ENCODE data around the gene GRM8. TPM values are rescaled to one million over a fixed set of nuclear protein-coding genes. Genes with fewer than 3 reads are reported as not detected.

GRM8 gene
- total RNA-seq, 2 experiments from 2014 or later, result not detected

DNA sequence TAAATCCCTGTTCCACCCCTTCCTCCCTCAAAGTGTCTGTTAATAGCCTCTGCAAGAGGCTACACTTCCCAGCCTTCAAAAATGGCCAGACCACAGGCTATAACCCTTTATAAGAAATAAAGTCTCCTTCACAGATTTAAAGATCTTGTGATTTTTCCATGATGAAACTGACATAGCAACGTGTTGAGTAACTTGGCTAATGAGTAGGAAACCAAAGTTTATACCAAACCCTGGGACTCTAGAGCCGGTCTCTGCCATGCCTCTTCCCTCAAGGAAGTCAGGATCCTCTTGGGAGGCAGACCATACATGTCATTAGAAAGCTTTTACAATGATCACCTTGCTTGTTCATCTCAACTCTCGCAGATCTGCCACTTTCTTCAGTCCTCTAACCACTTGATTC is 44.4 kb downstream of the GRM8 start:
- H3K36me3 ChIP-seq (ENCODE audit: insufficient read depth, low read length), result no peaks in the 10 kb centered on the region
- H3K79me2 ChIP-seq (ENCODE audit: insufficient read depth, low read depth, low read length), result no peaks in the 10 kb centered on the region
- H3K4me1 ChIP-seq (ENCODE audit: insufficient read depth, low read length, poor library complexity, severe bottlenecking), result no peaks in the 10 kb centered on the region
- H2AFZ ChIP-seq (ENCODE audit: low read length), result no peak overlapping the region
- CTCF ChIA-PET (ENCODE audit: unreplicated experiment), result no interaction called here
- no peaks in the 10 kb centered on the region for H3K9me2 ChIP-seq (ENCODE audit: insufficient read depth, low read length)
- DNase-seq (ENCODE audit: low spot score), result no peak
- no TSS peak for BruUV-seq (replicated peaks)
- no peak overlapping the region for H3K4me3 ChIP-seq (ENCODE audit: low read depth, low read length, poor library complexity, severe bottlenecking)
- no peak overlapping the region for H3K27ac ChIP-seq (ENCODE audit: low read depth, low read length, poor library complexity, severe bottlenecking)
- POLR2A ChIA-PET, result no interaction called here
- H3K4me2 ChIP-seq (ENCODE audit: low read length), result no peak overlapping the region
- no peak for TF ChIP-seq EZH2phosphoT487 (IDR thresholded peaks at IDR 0.05; ENCODE audit: borderline replicate concordance, low read depth, low read length)
- TF ChIP-seq, protein P1, sequence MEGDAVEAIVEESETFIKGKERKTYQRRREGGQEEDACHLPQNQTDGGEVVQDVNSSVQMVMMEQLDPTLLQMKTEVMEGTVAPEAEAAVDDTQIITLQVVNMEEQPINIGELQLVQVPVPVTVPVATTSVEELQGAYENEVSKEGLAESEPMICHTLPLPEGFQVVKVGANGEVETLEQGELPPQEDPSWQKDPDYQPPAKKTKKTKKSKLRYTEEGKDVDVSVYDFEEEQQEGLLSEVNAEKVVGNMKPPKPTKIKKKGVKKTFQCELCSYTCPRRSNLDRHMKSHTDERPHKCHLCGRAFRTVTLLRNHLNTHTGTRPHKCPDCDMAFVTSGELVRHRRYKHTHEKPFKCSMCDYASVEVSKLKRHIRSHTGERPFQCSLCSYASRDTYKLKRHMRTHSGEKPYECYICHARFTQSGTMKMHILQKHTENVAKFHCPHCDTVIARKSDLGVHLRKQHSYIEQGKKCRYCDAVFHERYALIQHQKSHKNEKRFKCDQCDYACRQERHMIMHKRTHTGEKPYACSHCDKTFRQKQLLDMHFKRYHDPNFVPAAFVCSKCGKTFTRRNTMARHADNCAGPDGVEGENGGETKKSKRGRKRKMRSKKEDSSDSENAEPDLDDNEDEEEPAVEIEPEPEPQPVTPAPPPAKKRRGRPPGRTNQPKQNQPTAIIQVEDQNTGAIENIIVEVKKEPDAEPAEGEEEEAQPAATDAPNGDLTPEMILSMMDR (conservative IDR thresholded peaks at IDR 0.05; ENCODE audit: low read length), result no peak
- H4K20me1 ChIP-seq (ENCODE audit: insufficient read depth, low read length), result no peaks in the 10 kb centered on the region
- intact Hi-C loops (cut with micrococcal nuclease; ENCODE audit: unreplicated experiment), result no loop called here
- no peaks in the 10 kb centered on the region for H3K9me3 ChIP-seq (ENCODE audit: low read length)

DNA sequence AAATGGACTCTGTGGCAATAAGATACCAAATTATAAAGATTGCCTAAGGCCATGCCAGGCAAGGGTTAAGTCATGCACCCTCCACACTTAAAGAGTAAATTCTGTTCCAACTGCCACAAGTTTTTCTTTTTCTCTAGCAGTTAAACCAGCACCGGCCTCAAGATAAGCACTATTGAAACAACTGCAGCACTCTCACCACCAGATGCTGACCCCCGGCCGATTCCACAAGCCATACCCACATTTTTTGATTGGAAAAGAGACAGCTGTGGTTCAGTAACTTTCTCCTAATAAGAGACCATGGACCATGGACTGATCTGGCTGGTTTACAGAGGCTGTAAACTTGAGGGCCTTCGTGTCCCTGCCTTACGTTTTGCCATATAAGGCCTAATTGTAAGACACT is 44.9 kb downstream of the GRM8 start:
- Histone ChIP-seq H3K4me3 (ENCODE audit: low read depth, low read length, poor library complexity, severe bottlenecking) (no peak overlapping the region), H3K36me3 (ENCODE audit: insufficient read depth, low read length) (no peaks in the 10 kb centered on the region), H3K79me2 (ENCODE audit: insufficient read depth, low read depth, low read length) (no peaks in the 10 kb centered on the region), H3K4me2 (ENCODE audit: low read length) (no peak overlapping the region), H3K9me3 (ENCODE audit: low read length) (no peaks in the 10 kb centered on the region), H4K20me1 (ENCODE audit: insufficient read depth, low read length) (no peaks in the 10 kb centered on the region), H3K27ac (ENCODE audit: low read depth, low read length, poor library complexity, severe bottlenecking) (no peak overlapping the region), H3K9me2 (ENCODE audit: insufficient read depth, low read length) (no peaks in the 10 kb centered on the region), H3K4me1 (ENCODE audit: insufficient read depth, low read length, poor library complexity, severe bottlenecking) (no peaks in the 10 kb centered on the region), H2AFZ (ENCODE audit: low read length) (no peak overlapping the region)
- TF ChIP-seq, protein P1 (conservative IDR thresholded peaks at IDR 0.05; ENCODE audit: low read length), result no peak
- no peak for TF ChIP-seq EZH2phosphoT487 (IDR thresholded peaks at IDR 0.05; ENCODE audit: borderline replicate concordance, low read depth, low read length)
- intact Hi-C loops (cut with micrococcal nuclease; ENCODE audit: unreplicated experiment), result no loop called here
- ChIA-PET CTCF (ENCODE audit: unreplicated experiment) (no interaction called here), POLR2A (no interaction called here)
- DNase-seq (ENCODE audit: low spot score), result no peak
- BruUV-seq (replicated peaks), result no TSS peak

GRCh38 chr7:127207230-127207629 is 45.5 kb downstream of the GRM8 start:
- ChIA-PET POLR2A (interaction anchor here (1.3 kb wide), 1 partner anchor 9 kb away, joined by 3 read pairs; no protein-coding TSS in a partner anchor), CTCF (ENCODE audit: unreplicated experiment) (no interaction called here)
- no peak overlapping the region for H2AFZ ChIP-seq (ENCODE audit: low read length)
- TF ChIP-seq, protein P1 (conservative IDR thresholded peaks at IDR 0.05; ENCODE audit: low read length), result no peak
- no peak for TF ChIP-seq EZH2phosphoT487 (IDR thresholded peaks at IDR 0.05; ENCODE audit: borderline replicate concordance, low read depth, low read length)
- intact Hi-C loops (cut with micrococcal nuclease; ENCODE audit: unreplicated experiment), result no loop called here
- no peak overlapping the region for H3K4me2 ChIP-seq (ENCODE audit: low read length)
- no peaks in the 10 kb centered on the region for H3K9me3 ChIP-seq (ENCODE audit: low read length)
- no peaks in the 10 kb centered on the region for H3K79me2 ChIP-seq (ENCODE audit: insufficient read depth, low read depth, low read length)
- no TSS peak for BruUV-seq (replicated peaks)
- no peak for DNase-seq (ENCODE audit: low spot score)
- H3K27ac ChIP-seq (ENCODE audit: low read depth, low read length, poor library complexity, severe bottlenecking), result no peak overlapping the region
- H3K36me3 ChIP-seq (ENCODE audit: insufficient read depth, low read length), result no peaks in the 10 kb centered on the region
- no peaks in the 10 kb centered on the region for H3K9me2 ChIP-seq (ENCODE audit: insufficient read depth, low read length)
- H3K4me3 ChIP-seq (ENCODE audit: low read depth, low read length, poor library complexity, severe bottlenecking), result no peak overlapping the region
- no peaks in the 10 kb centered on the region for H3K4me1 ChIP-seq (ENCODE audit: insufficient read depth, low read length, poor library complexity, severe bottlenecking)
- H4K20me1 ChIP-seq (ENCODE audit: insufficient read depth, low read length), result no peaks in the 10 kb centered on the region
